Gastrocnemius medialis (tissue), 4 donors: ENCODE measurements around the gene SCN9A.

Source experiments
- CTCF ChIP-seq, 5 experiments: fragments of 450-650 bp in 3 of 5; fragments of 200-600 bp in 2 of 5; sonication (generic) in 2 of 5; IDR thresholded peaks in 4 of 5; conservative IDR thresholded peaks in 1 of 5; 1 replicate in 4 of 5; 2 replicates in 1 of 5; pipeline ENCODE4 v1.5.1; 2016 to 2019; ENCODE audit warnings: antibody characterized with exemption in 5 of 5, mild to moderate bottlenecking in 3 of 5, moderate library complexity in 3 of 5
- POLR2A ChIP-seq, 2 donors: fragments of 450-650 bp; IDR thresholded peaks; one replicate each; pipeline ENCODE4 v1.6.1; 2017; ENCODE audit warnings: antibody characterized with exemption in 2 of 2, mild to moderate bottlenecking in 2 of 2, moderate library complexity in 2 of 2

GRCh38 chr2:166148500-166149400, 227.0 kb downstream of the SCN9A start:
- no peak for TF ChIP-seq CTCF (IDR thresholded peaks at IDR 0.05 in 4 of 5, conservative IDR thresholded peaks at IDR 0.05 in 1 of 5)
- no peak for TF ChIP-seq POLR2A (IDR thresholded peaks at IDR 0.05)
